OCI-LY7 (cell line): ENCODE measurements around the gene KRT9.

Source experiments
- CTCF ChIP-seq: fragments of 200-600 bp; sonication (generic); conservative IDR thresholded peaks from 2 replicates; pipeline ENCODE4 v1.5.1; 2014; ENCODE audit warnings: mild to moderate bottlenecking, antibody characterized with exemption, low read length, moderate library complexity, mixed read lengths
- EZH2phosphoT487 ChIP-seq: fragments of 200-600 bp; sonication (generic); IDR thresholded peaks from 2 replicates; pipeline ENCODE4 v1.6.1; 2018; ENCODE audit warnings: low read depth, borderline replicate concordance, mild to moderate bottlenecking, mixed run types, antibody characterized with exemption, low read length, moderate library complexity, mixed read lengths

GRCh38 chr17:41586863-41587495 lies 15.1 kb upstream of the KRT9 start, which contains the start of gene KRT14:
- TF ChIP-seq EZH2phosphoT487: no peak
- no peak for TF ChIP-seq CTCF
